Kasumi-1 (cell line): ENCODE measurements around the gene ADGRG6.
"Not testable (repeated sequence)": the region's sequence is repeated elsewhere in the genome, so short reads cannot be mapped to it uniquely, and the experiment has no call there.

Experiments used
- DNase-seq, 2 experiments: peaks; one replicate each; lab custom pipeline; 2025; lab: John Stamatoyannopoulos, UW

ADGRG6 gene

DNA sequence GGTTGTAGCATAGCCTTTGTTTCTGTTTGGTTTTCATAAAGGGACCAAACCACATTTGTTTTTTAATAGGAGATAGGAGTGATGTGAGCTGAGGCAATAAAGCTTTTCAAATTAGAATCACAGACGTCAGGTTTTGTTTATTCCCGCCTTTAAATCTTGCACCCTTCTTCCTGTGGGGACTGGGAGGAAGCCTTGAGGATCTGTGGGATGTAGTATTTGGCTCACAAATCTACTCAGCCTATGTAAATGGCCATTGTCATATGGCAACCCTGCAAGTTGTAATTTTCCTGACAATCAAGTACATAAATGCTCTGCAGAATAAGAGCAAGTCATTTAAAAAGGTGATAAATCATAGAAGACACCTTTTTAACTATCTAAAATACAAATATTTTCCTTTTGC is 110.4 kb downstream of the ADGRG6 start:
- no peak for DNase-seq

- DNase-seq = no peak
Observed at GRCh38 chr6:142412658-142413057, 110.9 kb downstream of the ADGRG6 start.

DNA sequence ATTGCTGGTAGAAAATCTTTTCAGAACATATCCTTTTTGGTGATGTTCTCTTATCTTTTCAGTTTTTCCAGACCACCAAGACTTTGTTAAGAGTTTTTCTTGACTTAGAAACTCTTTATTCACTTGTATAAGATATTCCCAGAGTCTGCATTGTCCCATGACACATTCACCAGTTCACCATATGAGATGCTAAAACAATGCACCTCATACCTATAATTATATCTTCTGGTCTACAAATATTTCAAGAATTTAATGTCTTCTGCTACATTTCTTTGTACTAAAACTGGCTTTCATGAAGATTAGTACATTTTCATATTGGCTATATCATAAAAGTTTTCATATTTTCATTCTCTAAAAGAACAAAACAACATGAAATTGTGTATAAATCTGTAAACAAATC is 111.3 kb downstream of the ADGRG6 start:
- no peak for DNase-seq

DNA sequence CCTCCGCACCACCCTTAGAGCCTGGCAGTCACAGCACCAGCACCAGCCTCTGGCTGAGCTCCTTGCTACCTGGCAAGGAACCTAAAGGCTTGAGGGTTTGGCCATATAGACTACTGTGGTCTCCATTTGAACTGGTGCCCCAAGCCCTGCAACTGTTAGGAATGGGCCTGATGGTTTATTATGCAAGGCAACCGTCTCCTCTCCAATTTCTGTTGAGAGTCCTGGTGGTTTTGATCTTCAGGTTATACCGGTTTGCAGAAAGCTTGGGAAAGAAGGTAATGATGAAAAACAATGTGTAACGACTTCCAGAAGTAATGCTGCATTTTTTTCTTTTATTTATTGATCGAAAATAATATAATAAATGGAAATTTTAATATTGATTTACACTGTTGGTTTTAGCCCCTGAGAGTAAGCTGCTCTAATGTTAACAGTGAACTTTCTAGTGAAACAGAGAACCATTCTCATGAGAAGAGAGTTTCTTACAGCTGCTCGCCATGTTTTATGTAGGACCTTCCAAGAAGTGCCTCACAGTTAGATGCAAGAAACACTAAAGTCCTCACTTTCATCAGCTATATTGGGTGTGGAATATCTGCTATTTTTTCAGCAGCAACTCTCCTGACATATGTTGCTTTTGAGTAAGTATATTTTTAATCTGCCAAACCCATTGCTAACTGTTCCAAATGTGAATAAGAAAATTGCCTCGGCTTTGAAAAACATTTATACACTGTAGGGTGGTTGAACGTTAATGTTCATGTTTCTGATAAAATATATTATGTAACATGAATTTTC is 112.8 kb downstream of the ADGRG6 start:
- DNase-seq = no peak

GRCh38 chr6:142416179-142416578 is 114.4 kb downstream of the ADGRG6 start:
- DNase-seq = no peak

DNA sequence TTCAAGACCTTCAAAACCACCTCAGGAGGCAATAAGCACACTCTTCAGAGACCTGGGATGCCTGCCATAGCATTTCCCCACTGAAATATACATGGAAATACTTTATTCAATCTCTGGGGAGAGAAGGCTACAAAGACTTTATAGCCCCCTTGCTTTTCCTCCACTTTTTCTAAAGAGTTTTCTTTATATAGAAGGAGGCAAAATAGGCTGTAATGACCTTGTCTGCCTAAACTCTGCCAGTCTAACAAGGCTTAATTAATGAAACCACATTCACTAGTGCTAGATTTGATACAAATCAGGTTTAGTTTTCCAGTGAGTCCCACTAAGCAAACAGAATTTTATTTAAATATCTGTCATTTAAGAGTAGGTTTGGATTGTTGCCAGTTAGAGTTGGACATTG is 114.9 kb downstream of the ADGRG6 start:
- DNase-seq = no peak

DNA sequence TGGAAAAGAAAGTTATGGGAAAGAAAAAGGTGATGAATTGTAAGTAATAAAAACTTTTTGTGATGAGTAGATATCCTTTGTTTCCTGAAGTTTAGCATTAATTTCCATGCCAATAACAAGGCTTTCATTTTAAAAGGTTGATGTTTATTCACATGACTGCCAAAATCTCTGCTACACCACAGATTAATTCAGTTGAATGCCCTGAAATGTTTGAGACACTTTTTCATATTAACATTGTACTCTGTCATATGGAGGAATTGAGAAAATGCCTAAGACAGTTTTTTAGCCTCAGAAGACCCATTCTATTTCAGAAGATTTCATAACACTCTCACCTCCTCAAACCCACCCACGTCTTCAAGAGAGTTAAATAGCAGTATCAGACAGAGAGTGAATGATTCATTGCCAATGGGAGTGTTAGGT is 115.5 kb downstream of the ADGRG6 start:
- no peak for DNase-seq

- no peak for DNase-seq
Observed at GRCh38 chr6:142419071-142419470, 117.3 kb downstream of the ADGRG6 start.

- no peak for DNase-seq
Observed at GRCh38 chr6:142420802-142421201, 119.0 kb downstream of the ADGRG6 start.

GRCh38 chr6:142421285-142422117 is 119.7 kb downstream of the ADGRG6 start:
- DNase-seq = no peak

DNA sequence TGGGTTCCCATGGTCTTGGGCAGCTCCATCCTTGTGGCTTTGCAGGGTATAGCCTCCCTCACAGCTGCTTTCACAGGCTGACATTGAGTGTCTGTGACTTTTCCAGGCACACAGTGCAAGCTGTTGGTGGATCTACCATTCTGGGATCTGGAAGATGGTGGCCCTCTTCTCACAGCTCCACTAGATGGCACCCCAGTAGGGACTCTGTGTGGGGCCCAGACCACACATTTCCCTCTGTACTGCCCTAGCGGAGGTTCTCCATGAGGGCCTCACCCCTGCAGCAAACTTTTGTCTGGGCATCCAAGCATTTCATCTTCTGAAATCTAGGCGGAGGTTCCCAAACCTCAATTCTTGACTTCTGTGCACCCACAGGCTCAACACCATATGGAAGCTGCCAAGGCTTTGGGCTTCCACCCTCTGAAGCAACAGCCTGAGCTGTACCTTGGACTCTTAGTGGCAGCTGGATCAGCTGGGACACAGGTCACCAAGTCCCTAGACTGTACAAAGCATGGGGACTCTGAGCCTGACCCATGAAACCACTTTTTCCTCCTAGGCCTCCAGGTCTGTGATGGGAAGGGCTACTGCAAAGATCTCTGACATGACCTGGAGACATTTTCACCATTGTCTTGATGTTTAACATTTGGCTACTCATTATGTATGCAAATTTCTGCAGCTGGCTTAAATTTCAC is 124.8 kb downstream of the ADGRG6 start:
- DNase-seq = not testable (repeated sequence)

GRCh38 chr6:142428468-142428867 is 126.7 kb downstream of the ADGRG6 start:
- not testable (repeated sequence) for DNase-seq

- no peak for DNase-seq
Observed at GRCh38 chr6:142429195-142429594, 127.4 kb downstream of the ADGRG6 start.

DNA sequence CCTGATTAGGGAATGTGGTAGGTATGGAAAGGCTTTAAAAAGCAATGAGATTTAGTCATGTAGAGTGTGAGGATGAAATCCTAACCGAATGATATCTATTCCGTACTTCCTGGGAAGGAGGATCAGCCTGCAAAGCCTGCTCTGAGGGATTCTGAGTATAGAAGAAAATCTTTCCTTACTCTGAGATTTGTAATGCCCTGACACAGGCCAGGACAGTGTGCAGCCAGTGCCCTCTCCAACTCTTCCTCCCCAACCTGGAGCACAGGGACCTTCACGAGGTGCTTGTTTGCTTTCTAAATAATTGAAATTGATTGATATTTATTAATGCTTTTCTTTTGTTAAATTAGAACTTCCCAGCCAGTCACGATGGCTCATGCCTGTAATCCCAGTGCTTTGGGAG is 131.6 kb downstream of the ADGRG6 start:
- DNase-seq = no peak

DNA sequence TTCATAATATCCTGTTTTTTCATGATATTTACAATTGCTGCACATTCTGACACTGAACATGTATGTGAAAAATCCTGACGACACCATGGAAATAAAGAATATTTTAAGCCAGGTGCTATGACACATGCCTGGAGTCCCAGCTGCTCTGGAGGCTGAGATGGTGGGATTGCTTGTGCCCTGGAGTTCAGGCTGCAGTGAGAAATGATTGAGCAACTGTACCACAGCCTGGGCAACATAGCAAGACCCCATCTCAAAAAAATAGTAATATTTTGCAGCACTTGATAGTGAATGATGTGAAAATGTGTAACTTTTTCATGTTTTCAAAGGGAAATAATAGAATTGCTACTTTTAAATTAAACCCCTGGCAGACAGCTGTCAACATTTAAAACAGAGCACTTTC is 137.1 kb downstream of the ADGRG6 start:
- DNase-seq = no peak

- no peak for DNase-seq
Observed at GRCh38 chr6:142440600-142441293, 138.9 kb downstream of the ADGRG6 start.

DNA sequence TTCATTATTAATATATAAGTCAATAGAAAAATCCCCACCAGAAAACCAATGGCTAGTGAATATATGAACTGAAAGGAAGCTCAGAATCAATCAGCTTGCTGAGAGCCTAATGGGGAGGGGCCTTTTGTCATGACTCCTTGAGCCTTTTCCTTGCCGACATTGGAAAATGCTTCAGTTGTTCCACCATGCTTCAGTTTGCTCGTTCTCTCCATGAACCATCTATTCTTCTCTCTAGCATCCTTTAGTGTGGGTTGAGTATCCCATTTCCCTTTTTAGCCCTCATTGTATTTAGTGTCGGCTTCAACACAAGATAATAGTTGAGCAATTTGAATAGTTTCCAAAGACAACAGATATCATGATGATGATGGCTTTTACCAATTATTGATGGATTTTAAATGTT is 139.9 kb downstream of the ADGRG6 start:
- no peak for DNase-seq

- no peak for DNase-seq
Observed at GRCh38 chr6:142443102-142443501, 141.3 kb downstream of the ADGRG6 start.

GRCh38 chr6:142443532-142443931 is 141.7 kb downstream of the ADGRG6 start:
- no peak for DNase-seq

DNA sequence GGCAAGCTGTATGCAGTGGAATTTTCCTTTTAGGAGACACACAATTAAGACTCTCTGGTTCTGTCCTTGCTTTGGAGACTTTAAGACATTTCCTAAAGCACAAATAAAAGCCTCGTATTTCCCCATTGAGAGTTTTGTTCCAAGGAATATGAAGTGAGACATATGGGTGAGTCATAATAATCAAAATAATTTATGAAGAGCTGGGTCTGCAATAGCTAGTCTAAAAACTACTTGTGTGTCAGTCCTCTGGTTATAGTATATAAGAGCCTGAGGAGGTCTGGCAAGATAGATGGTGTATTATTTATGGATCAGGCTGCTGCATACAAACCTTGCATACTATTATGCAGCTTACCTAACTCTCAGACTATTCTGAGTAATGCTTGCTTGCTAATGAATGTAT is 142.6 kb downstream of the ADGRG6 start:
- no peak for DNase-seq

GRCh38 chr6:142444881-142445301 is 143.1 kb downstream of the ADGRG6 start:
- DNase-seq = no peak

- DNase-seq = no peak
Observed at GRCh38 chr6:142446168-142446567, 144.4 kb downstream of the ADGRG6 start.
